Activated T-helper 2 cell treated with anti-CD3 and anti-CD28 coated beads, Interferon-gamma antibody, Interleukin-2, Interleukin-4, amounts not matched to agents 10 μg/mL and 5 μg/mL and 100 μg/mL, durations not matched to agents 14 hours and 24 hours and 36 hours (primary cell): ENCODE measurements around the gene LTB. TPM values are rescaled to one million over a fixed set of nuclear protein-coding genes. Genes with fewer than 3 reads are reported as not detected.
"Not testable (repeated sequence)": the region's sequence is repeated elsewhere in the genome, so short reads cannot be mapped to it uniquely, and the experiment has no call there.

Source experiments
- DNase-seq: peaks from one replicate; pipeline ENCODE4 v3.0.0; 2021; ENCODE audit warnings: low spot score
- H3K27ac Mint-ChIP-seq: one replicate; pipeline ENCODE4 v1.8.0; 2021; ENCODE audit warnings: mixed read lengths
- H3K27me3 Mint-ChIP-seq: one replicate; pipeline ENCODE4 v1.8.0; 2021; ENCODE audit warnings: low read depth, mixed read lengths
- H3K36me3 Mint-ChIP-seq: one replicate; pipeline ENCODE4 v1.8.0; 2021; ENCODE audit warnings: low read depth, mixed read lengths
- H3K4me1 Mint-ChIP-seq: one replicate; pipeline ENCODE4 v1.8.0; 2021; ENCODE audit warnings: low read depth, mixed read lengths
- H3K4me3 Mint-ChIP-seq: one replicate; pipeline ENCODE4 v1.8.0; 2021; ENCODE audit warnings: low read depth, mild to moderate bottlenecking, moderate library complexity, mixed read lengths
- H3K9me3 Mint-ChIP-seq: one replicate; pipeline ENCODE4 v1.8.0; 2021; ENCODE audit warnings: mixed read lengths
- intact Hi-C: fragments of 100-400 bp; cut with micrococcal nuclease; formaldehyde crosslinking; loops from one replicate; pipeline ENCODE4 v1.15.1; 2023
- total RNA-seq: library from RNA; stranded (reverse); gene quantifications from 2 replicates; pipeline ENCODE4 v1.2.3, GENCODE V29; 2022

The LTB gene
- total RNA-seq, 1 donor from 2014 or later, result 16.6 TPM

- peaks cover 18% of the 10 kb centered on the region for H3K27me3 Mint-ChIP-seq
- peak overlapping the region; percentile 64 for H3K4me3 Mint-ChIP-seq
- DNase-seq, result peak; percentile 78
- peak overlapping the region; percentile 86 for H3K27ac Mint-ChIP-seq
- H3K4me1 Mint-ChIP-seq, result peaks cover 65% of the 10 kb centered on the region
- intact Hi-C loops, result loop anchor here (1.0 kb wide), 3 partner anchors 8 to 21 kb away; partner anchors contain the start of gene NFKBIL1
- H3K36me3 Mint-ChIP-seq, result peaks cover 24% of the 10 kb centered on the region
- no peaks in the 10 kb centered on the region for H3K9me3 Mint-ChIP-seq
Observed at GRCh38 chr6:31568537-31568961, 13.7 kb downstream of the LTB start.

DNA sequence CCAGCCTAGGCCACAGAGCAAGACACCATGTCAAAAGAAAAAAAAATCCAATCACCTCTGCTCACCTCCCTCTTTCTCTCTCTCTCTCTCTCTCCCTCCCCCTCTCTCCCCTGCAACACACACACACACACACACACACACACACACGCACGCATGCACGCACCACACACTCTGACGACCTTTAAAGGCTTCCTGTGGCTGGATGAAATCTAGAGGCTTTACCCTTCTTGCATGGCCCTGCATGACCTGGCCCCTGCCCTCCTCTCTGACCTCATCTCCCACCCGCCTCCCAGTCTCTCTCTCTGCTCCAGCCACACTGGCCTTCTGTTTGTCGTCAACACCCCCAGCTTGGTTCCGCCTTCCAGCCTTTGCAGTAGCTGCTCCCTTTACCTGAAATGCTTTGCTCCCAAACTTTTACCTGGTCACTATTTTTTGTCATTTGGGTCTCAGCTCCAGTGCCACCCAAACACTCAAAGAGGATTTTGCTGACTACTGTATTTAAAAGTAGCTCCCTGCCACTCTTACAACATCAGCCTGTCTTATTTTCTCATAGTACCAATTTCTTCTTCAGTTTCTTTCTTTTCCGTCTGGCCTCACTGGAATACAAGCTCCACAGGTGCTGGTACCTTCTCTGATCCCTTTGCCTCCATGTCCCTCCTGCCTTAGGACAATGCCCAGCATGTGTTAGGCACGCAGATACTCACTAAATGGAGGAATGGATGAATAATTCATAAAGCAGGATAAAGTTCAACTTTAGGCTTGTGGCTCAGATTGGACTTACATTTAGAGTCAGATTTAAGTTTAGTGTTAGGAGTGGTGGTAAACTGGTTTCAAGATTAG lies 14.5 kb downstream of the LTB start:
- Mint-ChIP-seq H3K36me3 (peaks cover 19% of the 10 kb centered on the region), H3K4me1 (peaks cover 63% of the 10 kb centered on the region), H3K9me3 (no peaks in the 10 kb centered on the region), H3K27ac (peak overlapping the region; percentile 86), H3K4me3 (peak overlapping the region; percentile 64), H3K27me3 (peaks cover 18% of the 10 kb centered on the region)
- DNase-seq, result no peak
- intact Hi-C loops, result loop anchor here (1.0 kb wide), 3 partner anchors 7 to 20 kb away; partner anchors contain the start of gene NFKBIL1

GRCh38 chr6:31560697-31561058 lies 21.5 kb downstream of the LTB start:
- DNase-seq, result no peak
- Mint-ChIP-seq H3K36me3 (peaks cover 64% of the 10 kb centered on the region), H3K9me3 (no peaks in the 10 kb centered on the region), H3K4me3 (peak overlapping the region; percentile 11), H3K27me3 (peaks cover 15% of the 10 kb centered on the region), H3K27ac (peak overlapping the region; percentile 24), H3K4me1 (peaks cover 65% of the 10 kb centered on the region)
- intact Hi-C loops, result loop anchor here (1.0 kb wide), 1 partner anchor 8 kb away; no protein-coding TSS in a partner anchor

DNA sequence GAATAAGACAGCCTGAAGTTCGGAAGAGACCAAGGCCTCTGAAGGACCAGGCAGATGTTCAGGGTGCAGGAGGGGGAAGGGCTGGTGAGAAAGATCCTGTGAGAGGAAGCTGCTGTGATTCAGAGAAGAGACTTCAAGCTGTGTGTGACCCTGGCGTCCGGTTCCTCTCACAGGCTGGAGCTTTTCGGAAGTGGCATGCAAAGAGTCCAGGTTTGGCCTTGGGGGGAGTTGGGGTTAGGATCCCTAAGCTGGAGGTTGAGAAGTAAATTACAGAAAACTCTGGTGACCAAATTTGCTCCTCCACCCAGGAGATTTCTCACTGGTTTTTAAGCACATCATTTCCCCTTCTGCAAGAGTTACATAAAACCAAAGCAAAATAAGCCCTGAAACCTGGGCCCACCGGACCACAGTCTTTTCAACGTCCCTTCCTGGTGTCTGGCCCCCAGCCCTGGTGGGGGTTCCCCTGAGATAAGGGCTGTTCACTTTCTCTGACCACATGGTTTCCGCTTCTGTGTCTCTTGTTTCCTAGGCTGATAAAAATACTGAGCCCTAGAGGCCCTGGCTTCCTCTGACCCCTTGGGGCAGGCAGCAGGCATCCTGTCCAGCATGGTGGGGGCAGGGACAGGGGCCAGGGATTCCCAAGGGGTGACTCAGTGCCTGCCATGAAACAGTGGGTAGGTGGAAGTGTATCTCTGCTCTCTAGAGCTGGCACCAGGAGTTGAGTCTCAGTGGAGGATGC lies 22.1 kb downstream of the LTB start:
- Mint-ChIP-seq H3K9me3 (no peaks in the 10 kb centered on the region), H3K4me1 (peaks cover 61% of the 10 kb centered on the region)
- intact Hi-C loops, result loop anchor here (1.0 kb wide), 1 partner anchor 8 kb away; no protein-coding TSS in a partner anchor

GRCh38 chr6:31559606-31559957 lies 22.6 kb downstream of the LTB start:
- peaks cover 58% of the 10 kb centered on the region for H3K4me1 Mint-ChIP-seq
- no peak for DNase-seq
- peak overlapping the region; percentile 51 for H3K4me3 Mint-ChIP-seq
- intact Hi-C loops, result no loop called here
- peaks cover 6% of the 10 kb centered on the region for H3K27me3 Mint-ChIP-seq
- H3K27ac Mint-ChIP-seq, result peak overlapping the region; percentile 51
- peaks cover 59% of the 10 kb centered on the region for H3K36me3 Mint-ChIP-seq
- no peaks in the 10 kb centered on the region for H3K9me3 Mint-ChIP-seq

More for the DNA sequence above, 22.1 kb downstream of the LTB start:
- H3K27me3 Mint-ChIP-seq, result peaks cover 11% of the 10 kb centered on the region
- H3K36me3 Mint-ChIP-seq, result peaks cover 60% of the 10 kb centered on the region
- peak overlapping the region; percentile 51 for H3K27ac Mint-ChIP-seq
- no peak for DNase-seq
- H3K4me3 Mint-ChIP-seq, result peak overlapping the region; percentile 11

DNA sequence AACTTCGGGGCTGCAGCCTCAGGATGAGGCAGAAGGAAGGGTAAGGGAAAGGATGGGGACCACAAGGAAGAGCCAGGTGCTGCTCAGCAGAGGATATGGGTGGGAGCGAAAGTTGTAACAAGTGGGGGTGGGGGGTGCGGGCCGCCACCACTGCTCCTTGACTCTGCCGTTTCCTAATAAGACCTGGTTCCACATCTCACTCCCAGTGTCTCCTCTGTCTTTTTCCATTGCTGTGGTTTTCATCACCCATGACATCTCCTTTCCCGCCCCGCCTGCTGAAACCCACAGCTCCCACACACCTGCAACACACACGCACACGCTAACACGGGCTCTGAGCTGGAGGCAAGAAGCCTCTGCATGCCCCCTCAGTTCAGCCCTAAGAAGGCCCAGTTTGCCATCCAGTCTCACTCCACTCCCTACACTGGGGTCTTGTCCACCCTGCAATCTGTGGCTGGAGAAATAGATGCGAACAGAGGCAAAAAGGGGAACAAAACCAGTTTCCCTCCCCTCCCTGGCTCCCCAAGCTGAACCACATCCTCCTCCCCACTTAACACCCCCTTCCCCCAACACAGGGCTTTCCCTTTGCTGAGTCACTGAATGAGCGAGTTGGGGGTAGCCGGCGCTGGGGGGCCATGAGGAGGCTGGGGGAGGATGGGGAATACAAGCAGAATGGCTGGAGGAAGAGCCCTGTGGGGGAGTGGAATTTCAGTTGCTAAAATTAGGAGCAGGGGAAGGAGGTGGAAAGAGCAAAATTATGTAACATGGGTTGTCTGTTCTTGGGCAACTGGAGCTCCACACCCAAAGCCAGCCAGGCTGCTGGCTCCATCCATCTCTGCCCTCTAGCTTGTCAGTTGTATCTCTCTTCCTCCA lies 23.4 kb downstream of the LTB start:
- Mint-ChIP-seq H3K27me3 (peaks cover 5% of the 10 kb centered on the region), H3K36me3 (peaks cover 58% of the 10 kb centered on the region), H3K4me3 (peak overlapping the region; percentile 51), H3K9me3 (no peaks in the 10 kb centered on the region), H3K27ac (peak overlapping the region; percentile 51), H3K4me1 (peaks cover 60% of the 10 kb centered on the region)
- DNase-seq, result no peak
- intact Hi-C loops, result no loop called here

- Mint-ChIP-seq H3K36me3 (peaks cover 56% of the 10 kb centered on the region), H3K27ac (peak overlapping the region; percentile 51), H3K27me3 (peaks cover 3% of the 10 kb centered on the region), H3K4me3 (peak overlapping the region; percentile 14), H3K4me1 (peaks cover 56% of the 10 kb centered on the region), H3K9me3 (no peaks in the 10 kb centered on the region)
- DNase-seq, result no peak
- intact Hi-C loops, result no loop called here
Observed at GRCh38 chr6:31558318-31558625, 24.0 kb downstream of the LTB start.

DNA sequence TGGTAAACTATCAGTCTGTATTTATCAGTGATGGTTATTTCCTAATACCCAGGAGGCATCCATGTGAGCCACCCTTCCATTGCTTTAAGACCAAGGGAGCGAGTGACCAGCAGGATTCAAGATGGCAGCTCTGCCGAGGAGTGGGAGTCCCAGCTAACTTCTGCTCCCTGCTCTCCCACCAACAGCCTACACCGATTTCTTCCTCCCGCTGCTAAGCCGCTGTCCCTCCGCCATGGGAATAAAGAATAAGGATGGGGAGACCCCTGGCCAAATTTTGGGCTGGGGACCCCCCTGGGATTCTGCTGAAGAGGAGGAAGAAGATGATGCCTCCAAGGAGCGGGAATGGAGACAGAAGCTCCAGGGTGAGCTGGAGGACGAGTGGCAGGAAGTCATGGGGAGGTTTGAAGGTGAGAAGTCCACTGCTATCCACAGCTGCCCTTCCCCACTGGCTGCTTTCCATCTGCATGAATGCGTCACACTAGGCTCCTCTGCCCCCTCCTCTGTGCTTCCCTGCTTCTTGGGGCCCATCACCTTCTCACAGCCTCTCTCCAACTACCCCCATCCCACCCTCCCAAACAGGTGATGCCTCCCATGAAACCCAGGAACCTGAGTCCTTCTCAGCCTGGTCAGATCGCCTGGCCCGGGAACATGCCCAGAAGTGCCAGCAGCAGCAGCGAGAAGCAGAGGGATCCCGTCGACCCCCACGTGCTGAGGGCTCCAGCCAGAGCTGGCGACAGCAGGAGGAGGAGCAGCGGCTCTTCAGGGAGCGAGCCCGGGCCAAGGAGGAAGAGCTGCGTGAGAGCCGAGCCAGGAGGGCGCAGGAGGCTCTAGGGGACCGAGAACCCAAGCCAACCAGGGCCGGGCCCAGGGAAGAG lies 24.5 kb downstream of the LTB start:
- Mint-ChIP-seq H3K9me3 (no peaks in the 10 kb centered on the region), H3K27me3 (no peaks in the 10 kb centered on the region), H3K4me1 (peaks cover 52% of the 10 kb centered on the region), H3K36me3 (peaks cover 53% of the 10 kb centered on the region), H3K27ac (no peak overlapping the region), H3K4me3 (no peak overlapping the region)
- intact Hi-C loops, result no loop called here
- no peak for DNase-seq

DNA sequence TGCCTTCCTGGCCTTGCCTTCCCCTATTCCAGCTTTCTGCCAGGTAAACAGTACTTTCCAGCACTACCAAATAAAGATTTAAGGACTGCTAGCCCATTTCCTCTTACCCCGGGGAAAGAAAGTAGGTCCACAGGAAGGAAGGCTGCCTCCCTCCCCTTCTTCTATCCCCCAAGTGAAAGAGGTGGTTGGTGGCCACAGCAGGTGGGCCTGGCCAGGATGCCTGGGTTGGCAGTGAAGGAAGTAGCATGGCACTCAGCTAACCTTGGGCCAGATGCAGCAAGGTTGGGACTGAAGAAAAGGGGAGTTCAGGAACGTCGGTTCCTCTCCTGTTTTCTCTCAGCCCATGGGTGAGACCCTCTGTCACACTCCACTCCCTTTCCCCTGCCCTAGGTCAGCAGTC lies 25.9 kb downstream of the LTB start:
- H3K9me3 Mint-ChIP-seq, result no peaks in the 10 kb centered on the region
- H3K4me1 Mint-ChIP-seq, result peaks cover 43% of the 10 kb centered on the region
- no peak for DNase-seq
- H3K27ac Mint-ChIP-seq, result no peak overlapping the region
- peaks cover 51% of the 10 kb centered on the region for H3K36me3 Mint-ChIP-seq
- intact Hi-C loops, result no loop called here
- no peak overlapping the region for H3K4me3 Mint-ChIP-seq
- no peaks in the 10 kb centered on the region for H3K27me3 Mint-ChIP-seq

DNA sequence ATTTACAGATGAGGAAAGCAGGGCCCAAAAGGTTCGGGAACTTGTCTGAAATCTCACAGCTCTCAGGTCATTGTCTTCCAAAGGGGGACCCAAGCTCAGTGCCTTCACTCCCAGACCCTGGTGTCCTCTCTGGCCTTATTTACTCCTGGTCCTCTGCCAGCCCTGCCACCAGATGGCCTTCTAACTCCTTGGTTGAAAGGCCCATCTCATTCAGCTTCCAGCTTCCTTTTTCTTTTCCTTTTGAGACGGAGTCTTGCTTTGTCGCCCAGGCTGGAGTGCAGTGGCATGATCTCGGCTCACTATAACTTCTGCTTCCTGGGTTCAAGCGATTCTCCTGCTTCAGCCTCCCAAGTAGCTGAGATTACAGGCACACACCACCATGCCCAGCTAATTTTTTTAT lies 30.9 kb downstream of the LTB start:
- not testable (repeated sequence) for H3K27me3 Mint-ChIP-seq, H3K4me3 Mint-ChIP-seq, H3K9me3 Mint-ChIP-seq, H3K27ac Mint-ChIP-seq
- peaks cover 25% of the 10 kb centered on the region for H3K4me1 Mint-ChIP-seq
- peak; percentile 51 for DNase-seq
- intact Hi-C loops, result loop anchor here (1.0 kb wide), 2 partner anchors 30 to 47 kb away; no protein-coding TSS in a partner anchor
- peaks cover 25% of the 10 kb centered on the region for H3K36me3 Mint-ChIP-seq

GRCh38 chr6:31548544-31548873 lies 33.7 kb downstream of the LTB start:
- peak overlapping the region; percentile 3 for H3K27ac Mint-ChIP-seq
- H3K36me3 Mint-ChIP-seq, result peaks cover 18% of the 10 kb centered on the region
- no peak for DNase-seq
- peak overlapping the region; percentile 84 for H3K4me3 Mint-ChIP-seq
- H3K4me1 Mint-ChIP-seq, result peaks cover 22% of the 10 kb centered on the region
- H3K9me3 Mint-ChIP-seq, result no peaks in the 10 kb centered on the region
- H3K27me3 Mint-ChIP-seq, result no peaks in the 10 kb centered on the region
- intact Hi-C loops, result loop anchor here (5.0 to 10.0 kb wide), 2 partner anchors 284 to 934 kb away; partner anchors contain the start of genes MRPS18B and PPP1R10
